HCT116 (cell line): ENCODE results near the gene WASL. TPM values are rescaled to one million over a fixed set of nuclear protein-coding genes. Genes with fewer than 3 reads are reported as not detected.

Source experiments
- ATAC-seq: fragments of 200-7000 bp; cut with Tn5 transposase; 2 replicates; pipeline ENCODE4 v1.9.1; 2020; ENCODE audit warnings: mild to moderate bottlenecking, moderate library complexity
- BruUV-seq: library from RNA; stranded (reverse); fragments of 400-500 nt; replicated peaks from 2 replicates; lab custom pipeline; 2021; lab: Mats Ljungman, UMichigan
- CTCF ChIA-PET: fragments of 300-600 bp; sonication (Branson Sonifier 250); formaldehyde crosslinking; loops from one replicate; lab custom pipeline; 2021; ENCODE audit warnings: antibody characterized with exemption; lab: Charles Lee
- POLR2A ChIA-PET: fragments of 300-600, 350-600 bp; sonication (Branson Sonifier 250); formaldehyde crosslinking; loops from one replicate; lab custom pipeline; 2021; ENCODE audit warnings: antibody characterized with exemption; lab: Charles Lee
- RAD21 ChIA-PET, 2 experiments: fragments of 300-600 bp; sonication (Branson Sonifier 250); formaldehyde crosslinking; loops; one replicate each; lab custom pipeline; 2023; ENCODE audit warnings: low total read pairs in 2 of 2; ENCODE audit not compliant: uncharacterized antibody in 2 of 2, unreplicated experiment in 2 of 2, low non-redundant PET in 1 of 2; lab: Charles Lee
- DNase-seq: peaks from one replicate; pipeline ENCODE4 v3.0.0-alpha.2; 2010; ENCODE audit warnings: low read depth, low spot score
- H2AFZ ChIP-seq: fragments of 200-600 bp; shearing (Covaris generic), sonication (generic); 2 replicates; pipeline ENCODE4 v1.6.1; 2017; ENCODE audit warnings: low read depth, mixed run types, mixed read lengths, antibody characterized with exemption, low read length; ENCODE audit not compliant: poor library complexity, severe bottlenecking
- H3K27ac ChIP-seq: 2 replicates; pipeline ENCODE4 v1.5.1; 2012; ENCODE audit warnings: low read depth, low read length
- H3K27me3 ChIP-seq: fragments of 200-600 bp; sonication (generic); 2 replicates; pipeline ENCODE4 v1.6.1; 2016; ENCODE audit warnings: mixed run types, low read length, mixed read lengths; ENCODE audit not compliant: insufficient read depth
- H3K36me3 ChIP-seq, 2 experiments: fragments of 200-500 bp in 1 of 2; fragments of 200-600 bp in 1 of 2; sonication (Bioruptor generic) in 1 of 2; sonication (generic) in 1 of 2; 2 replicates each; pipeline versions ENCODE4 v1.5.1 to v1.6.1; 2014 to 2016; ENCODE audit warnings: low read length in 2 of 2, inconsistent platforms in 1 of 2, mixed read lengths in 1 of 2, mixed run types in 1 of 2; ENCODE audit not compliant: insufficient read depth in 2 of 2, control insufficient read depth in 1 of 2
- H3K4me1 ChIP-seq, 2 experiments: fragments of 200-600 bp in 1 of 2; sonication (generic) in 1 of 2; 2 replicates each; pipeline versions ENCODE4 v1.5.1 to v1.6.1; 2012 to 2017; ENCODE audit warnings: low read length in 2 of 2, inconsistent platforms in 1 of 2, mild to moderate bottlenecking in 1 of 2, mixed read lengths in 1 of 2, mixed run types in 1 of 2, moderate library complexity in 1 of 2; ENCODE audit not compliant: insufficient read depth in 2 of 2, control insufficient read depth in 1 of 2
- H3K4me2 ChIP-seq: fragments of 200-600 bp; sonication (generic); 2 replicates; pipeline ENCODE4 v1.6.1; 2017; ENCODE audit warnings: mixed run types, low read length, mixed read lengths
- H3K4me3 ChIP-seq, 2 experiments: fragments of 200-600 bp in 1 of 2; sonication (generic) in 1 of 2; replicated peaks in 1 of 2; 2 replicates each; pipeline ENCODE4 v1.5.1; 2011 to 2016; ENCODE audit warnings: low read length in 2 of 2, control low read depth in 1 of 2, low read depth in 1 of 2, mild to moderate bottlenecking in 1 of 2, mixed read lengths in 1 of 2, mixed run types in 1 of 2
- H3K79me2 ChIP-seq: fragments of 200-600 bp; sonication (generic); 2 replicates; pipeline ENCODE4 v1.6.1; 2017; ENCODE audit warnings: mild to moderate bottlenecking, mixed run types, low read length, moderate library complexity, mixed read lengths; ENCODE audit not compliant: insufficient read depth
- H3K9ac ChIP-seq: fragments of 200-600 bp; sonication (generic); 2 replicates; pipeline ENCODE4 v1.6.1; 2016; ENCODE audit warnings: low read length, mixed read lengths
- H3K9me2 ChIP-seq: fragments of 200-600 bp; sonication (generic), shearing (Covaris generic); 2 replicates; pipeline ENCODE4 v1.6.1; 2017; ENCODE audit warnings: mixed run types, mild to moderate bottlenecking, moderate library complexity; ENCODE audit not compliant: insufficient read depth
- H3K9me3 ChIP-seq, 2 experiments: fragments of 200-500 bp in 1 of 2; fragments of 200-600 bp in 1 of 2; sonication (Bioruptor generic) in 1 of 2; sonication (generic) in 1 of 2; 2 replicates each; pipeline ENCODE4 v1.6.1; 2014 to 2017; ENCODE audit warnings: low read length in 2 of 2, mixed read lengths in 2 of 2, inconsistent platforms in 1 of 2, low read depth in 1 of 2, mild to moderate bottlenecking in 1 of 2, mixed run types in 1 of 2, moderate library complexity in 1 of 2; ENCODE audit not compliant: control insufficient read depth in 1 of 2, insufficient read depth in 1 of 2
- H4K20me1 ChIP-seq: fragments of 200-600 bp; sonication (generic), shearing (Covaris generic); 2 replicates; pipeline ENCODE4 v1.6.1; 2017; ENCODE audit warnings: mixed run types, mild to moderate bottlenecking, moderate library complexity; ENCODE audit not compliant: insufficient read depth
- CBX3 ChIP-seq: IDR thresholded peaks from 2 replicates; pipeline ENCODE4 v1.6.1; 2012; ENCODE audit warnings: low read depth
- CEBPB ChIP-seq: IDR thresholded peaks from 2 replicates; pipeline ENCODE4 v1.6.1; 2012; ENCODE audit warnings: low read depth
- ELF1 ChIP-seq: IDR thresholded peaks from 2 replicates; pipeline ENCODE4 v1.6.1; 2012; ENCODE audit warnings: low read depth, borderline replicate concordance
- FOSL1 ChIP-seq: IDR thresholded peaks from 2 replicates; pipeline ENCODE4 v1.6.1; 2012; ENCODE audit warnings: low read depth
- POLR2A ChIP-seq: IDR thresholded peaks from 2 replicates; pipeline ENCODE4 v1.7.0; 2011; ENCODE audit warnings: borderline replicate concordance; ENCODE audit not compliant: insufficient read depth, insufficient read length; ENCODE audit errors: extremely low read depth
- POLR2AphosphoS5 ChIP-seq: IDR thresholded peaks from 2 replicates; pipeline ENCODE4 v1.6.1; 2011; ENCODE audit warnings: mild to moderate bottlenecking, low read depth, low read length, moderate library complexity
- RAD21 ChIP-seq: IDR thresholded peaks from 2 replicates; pipeline ENCODE4 v1.6.1; 2012; ENCODE audit warnings: low read depth, mild to moderate bottlenecking
- SIN3A ChIP-seq: IDR thresholded peaks from 2 replicates; pipeline ENCODE4 v1.6.1; 2012; ENCODE audit warnings: low read depth
- SRF ChIP-seq: IDR thresholded peaks from 2 replicates; pipeline ENCODE4 v1.6.1; 2012; ENCODE audit warnings: low read depth
- TCF7L2 ChIP-seq: IDR thresholded peaks from 2 replicates; pipeline ENCODE4 v1.7.0; 2011; ENCODE audit warnings: borderline replicate concordance, inconsistent platforms; ENCODE audit not compliant: insufficient read depth, insufficient read length; ENCODE audit errors: extremely low read depth
- YY1 ChIP-seq: IDR thresholded peaks from 2 replicates; pipeline ENCODE4 v1.6.1; 2011; ENCODE audit warnings: low read length, low read depth, moderate library complexity, mild to moderate bottlenecking; ENCODE audit not compliant: insufficient replicate concordance; ENCODE audit errors: extremely low read depth
- ZNF274 ChIP-seq: fragments of 200-500 bp; sonication (Bioruptor generic); IDR thresholded peaks from 2 replicates; pipeline ENCODE4 v1.6.1; 2014; ENCODE audit warnings: mild to moderate bottlenecking, low read depth, low read length, inconsistent platforms
- intact Hi-C: fragments of 100-400 bp; cut with micrococcal nuclease; formaldehyde crosslinking; loops from 2 replicates; pipeline ENCODE4 v1.10.0; 2022
- total RNA-seq: library from RNA; stranded (reverse); gene quantifications from one replicate; pipeline ENCODE4 v1.2.1, GENCODE V29; 2021; ENCODE audit not compliant: unreplicated experiment
- TF ChIP-seq, protein P1 (sequence below): IDR thresholded peaks from 2 replicates; pipeline ENCODE4 v1.6.1; 2012; ENCODE audit warnings: low read depth
- TF ChIP-seq, protein P2 (sequence below): IDR thresholded peaks from 2 replicates; pipeline ENCODE4 v1.6.1; 2012
- TF ChIP-seq, protein P3 (sequence below): IDR thresholded peaks from 2 replicates; pipeline ENCODE4 v1.6.1; 2012

WASL gene
- total RNA-seq, 1 experiment from 2014 or later = 26.2 TPM

DNA sequence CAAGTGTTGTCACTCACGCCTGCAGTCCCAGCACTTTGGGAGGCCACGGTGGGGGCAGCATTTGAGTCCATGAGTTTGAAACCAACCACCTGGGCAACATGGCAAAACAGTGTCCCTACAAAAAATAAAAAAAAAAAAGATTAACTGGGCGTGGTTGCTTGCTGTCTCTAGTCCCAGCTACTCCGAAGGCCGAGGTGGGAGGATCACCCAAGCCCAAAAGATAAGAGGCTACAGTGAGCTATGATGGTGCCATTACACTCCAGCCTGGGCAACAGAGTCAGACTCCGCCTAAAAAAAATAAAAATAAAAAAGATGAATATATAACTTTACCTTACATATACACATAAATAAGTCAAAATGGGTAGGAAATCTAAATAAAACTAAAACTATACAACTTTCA, 95.6 kb downstream of the WASL start (continued):
- TF ChIP-seq, protein P1, sequence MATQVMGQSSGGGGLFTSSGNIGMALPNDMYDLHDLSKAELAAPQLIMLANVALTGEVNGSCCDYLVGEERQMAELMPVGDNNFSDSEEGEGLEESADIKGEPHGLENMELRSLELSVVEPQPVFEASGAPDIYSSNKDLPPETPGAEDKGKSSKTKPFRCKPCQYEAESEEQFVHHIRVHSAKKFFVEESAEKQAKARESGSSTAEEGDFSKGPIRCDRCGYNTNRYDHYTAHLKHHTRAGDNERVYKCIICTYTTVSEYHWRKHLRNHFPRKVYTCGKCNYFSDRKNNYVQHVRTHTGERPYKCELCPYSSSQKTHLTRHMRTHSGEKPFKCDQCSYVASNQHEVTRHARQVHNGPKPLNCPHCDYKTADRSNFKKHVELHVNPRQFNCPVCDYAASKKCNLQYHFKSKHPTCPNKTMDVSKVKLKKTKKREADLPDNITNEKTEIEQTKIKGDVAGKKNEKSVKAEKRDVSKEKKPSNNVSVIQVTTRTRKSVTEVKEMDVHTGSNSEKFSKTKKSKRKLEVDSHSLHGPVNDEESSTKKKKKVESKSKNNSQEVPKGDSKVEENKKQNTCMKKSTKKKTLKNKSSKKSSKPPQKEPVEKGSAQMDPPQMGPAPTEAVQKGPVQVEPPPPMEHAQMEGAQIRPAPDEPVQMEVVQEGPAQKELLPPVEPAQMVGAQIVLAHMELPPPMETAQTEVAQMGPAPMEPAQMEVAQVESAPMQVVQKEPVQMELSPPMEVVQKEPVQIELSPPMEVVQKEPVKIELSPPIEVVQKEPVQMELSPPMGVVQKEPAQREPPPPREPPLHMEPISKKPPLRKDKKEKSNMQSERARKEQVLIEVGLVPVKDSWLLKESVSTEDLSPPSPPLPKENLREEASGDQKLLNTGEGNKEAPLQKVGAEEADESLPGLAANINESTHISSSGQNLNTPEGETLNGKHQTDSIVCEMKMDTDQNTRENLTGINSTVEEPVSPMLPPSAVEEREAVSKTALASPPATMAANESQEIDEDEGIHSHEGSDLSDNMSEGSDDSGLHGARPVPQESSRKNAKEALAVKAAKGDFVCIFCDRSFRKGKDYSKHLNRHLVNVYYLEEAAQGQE = no peak
- TF ChIP-seq CEBPB = no peak

DNA sequence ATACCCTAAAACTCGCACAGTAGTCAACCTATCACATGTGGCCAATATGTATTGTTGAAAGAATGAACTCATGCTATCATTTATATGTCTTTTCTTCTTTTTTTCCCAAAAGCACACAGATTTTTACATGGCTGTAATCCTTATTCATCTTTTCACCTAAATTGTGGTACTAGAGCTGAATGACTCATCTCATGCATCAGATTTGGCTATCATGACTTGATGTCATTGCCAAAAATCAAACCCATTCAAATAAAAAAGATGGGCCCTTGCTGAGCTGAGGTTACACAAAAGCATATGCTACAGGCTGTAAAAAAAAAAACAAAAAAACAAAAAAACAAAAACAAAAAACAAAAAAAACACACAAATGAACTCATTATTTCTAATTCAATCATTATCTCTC, 96.4 kb downstream of the WASL start:
- DNase-seq = no peak
- RAD21 ChIA-PET = no interaction called here
- H3K9me3 ChIP-seq = no peaks in the 10 kb centered on the region
- intact Hi-C loops = no loop called here
- H3K79me2 ChIP-seq = no peaks in the 10 kb centered on the region
- no peak for ATAC-seq
- TF ChIP-seq SIN3A (no peak), TCF7L2 (no peak), CEBPB (no peak), POLR2A (no peak), POLR2AphosphoS5 (no peak), FOSL1 (no peak), RAD21 (no peak), SRF (no peak), ELF1 (no peak), YY1 (no peak), CBX3 (no peak), ZNF274 (no peak)
- TF ChIP-seq, protein P1 = no peak
- TF ChIP-seq, protein P2, sequence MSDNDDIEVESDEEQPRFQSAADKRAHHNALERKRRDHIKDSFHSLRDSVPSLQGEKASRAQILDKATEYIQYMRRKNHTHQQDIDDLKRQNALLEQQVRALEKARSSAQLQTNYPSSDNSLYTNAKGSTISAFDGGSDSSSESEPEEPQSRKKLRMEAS = no peak
- TF ChIP-seq, protein P3, sequence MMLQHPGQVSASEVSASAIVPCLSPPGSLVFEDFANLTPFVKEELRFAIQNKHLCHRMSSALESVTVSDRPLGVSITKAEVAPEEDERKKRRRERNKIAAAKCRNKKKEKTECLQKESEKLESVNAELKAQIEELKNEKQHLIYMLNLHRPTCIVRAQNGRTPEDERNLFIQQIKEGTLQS = no peak
- H3K27me3 ChIP-seq = no peaks in the 10 kb centered on the region
- H3K9ac ChIP-seq = no peak overlapping the region
- no peaks in the 10 kb centered on the region for H3K36me3 ChIP-seq
- H4K20me1 ChIP-seq = no peaks in the 10 kb centered on the region
- H3K9me2 ChIP-seq = no peaks in the 10 kb centered on the region; the same call in 1 of the 2 replicates
- POLR2A ChIA-PET = no interaction called here
- no peak overlapping the region for H3K27ac ChIP-seq
- H3K4me1 ChIP-seq = peaks cover 0 to 4% of the 10 kb centered on the region in 2 experiments; a peak in 1 of 4 replicates
- BruUV-seq = no TSS peak
- no peak overlapping the region for H3K4me2 ChIP-seq
- CTCF ChIA-PET = interaction anchor here (1.2 kb wide), 1 partner anchor 49 kb away, joined by 4 read pairs; no protein-coding TSS in a partner anchor
- H3K4me3 ChIP-seq = no peak overlapping the region
- H2AFZ ChIP-seq = no peak overlapping the region
